Measurements from ENCODE around the gene MYH10.

- TF ChIP-seq POLR2A (IDR thresholded peaks at IDR 0.05) (no peak), CTCF (IDR thresholded peaks at IDR 0.05) (no peak)
Observed at GRCh38 chr17:8651013-8651412, 20.5 kb upstream of the MYH10 start.
